Measurements from ENCODE around the gene SLC6A1.
"Not testable (repeated sequence)": the region's sequence is repeated elsewhere in the genome, so short reads cannot be mapped to it uniquely, and the experiment has no call there.

Gene SLC6A1

GRCh38 chr3:11071096-11071755 lies 78.7 kb downstream of the SLC6A1 start:
- no peak for DNase-seq

GRCh38 chr3:11072631-11073030 lies 80.1 kb downstream of the SLC6A1 start:
- no peak for DNase-seq

GRCh38 chr3:11074011-11074410 lies 81.5 kb downstream of the SLC6A1 start:
- DNase-seq, result no peak

GRCh38 chr3:11074451-11074850 lies 81.9 kb downstream of the SLC6A1 start:
- no peak for DNase-seq

- DNase-seq, result not testable (repeated sequence)
These were observed 82.6 kb downstream of the SLC6A1 start for GRCh38 chr3:11075122-11075521.

- no peak for DNase-seq
These were observed 84.2 kb downstream of the SLC6A1 start for GRCh38 chr3:11076711-11077110.

GRCh38 chr3:11077466-11077865 lies 84.9 kb downstream of the SLC6A1 start:
- DNase-seq, result no peak

- no peak for DNase-seq
These were observed 86.4 kb downstream of the SLC6A1 start for GRCh38 chr3:11078826-11079515.

- DNase-seq, result no peak
These were observed 87.9 kb downstream of the SLC6A1 start for GRCh38 chr3:11080492-11080891.

GRCh38 chr3:11084098-11084497 lies 91.5 kb downstream of the SLC6A1 start:
- no peak for DNase-seq

GRCh38 chr3:11084677-11085076 lies 92.1 kb downstream of the SLC6A1 start:
- no peak for DNase-seq

- DNase-seq, result no peak
These were observed 92.7 kb downstream of the SLC6A1 start for GRCh38 chr3:11085093-11085840.

- no peak for DNase-seq
These were observed 94.3 kb downstream of the SLC6A1 start for GRCh38 chr3:11086856-11087255.

GRCh38 chr3:11088066-11088465 lies 95.5 kb downstream of the SLC6A1 start:
- no peak for DNase-seq

GRCh38 chr3:11088831-11089230 lies 96.3 kb downstream of the SLC6A1 start:
- DNase-seq, result no peak

Measured in NCI-H1436 treated with DMSO at 0.1 percent for 48 hours (cell line).